Measurements from ENCODE around the gene HM13.
A peak's percentile ranks its signal among the peaks of the same experiment; 100 is the strongest.

HM13 gene

DNA sequence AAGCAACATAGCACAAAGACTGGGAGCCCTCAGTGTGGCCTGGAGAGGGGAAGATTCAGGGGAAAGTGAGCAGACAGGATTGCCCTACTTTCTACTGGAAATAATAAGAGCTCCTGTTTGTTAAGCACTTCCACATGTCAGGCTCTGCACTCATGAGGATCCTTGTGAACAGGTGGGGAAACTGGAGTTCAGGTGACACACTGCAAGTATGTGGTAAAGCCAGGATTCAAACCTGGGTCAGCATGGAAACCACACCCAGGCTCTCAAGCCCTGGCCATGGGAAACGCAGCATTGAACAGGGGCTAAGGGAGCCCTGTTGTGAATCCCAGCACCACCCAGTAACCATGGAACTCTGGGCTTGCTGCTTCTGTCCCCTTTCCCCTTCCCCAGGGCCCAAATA lies 48.0 kb downstream of the HM13 start:
- no peak overlapping the region for H3K23ac ChIP-seq (ENCODE audit: low read length)
- peak in 1 of 2 donors; percentile 63 for DNase-seq
- no peaks in the 10 kb centered on the region for H3K27me3 ChIP-seq (ENCODE audit: insufficient read depth, low read length)
- no CpG with 5 or more reads among the region's 1 CpG for WGBS (ENCODE audit: extremely low coverage, insufficient coverage, insufficient read length)
- H4K12ac ChIP-seq (ENCODE audit: low read depth, low read length), result no peak overlapping the region
- H2BK120ac ChIP-seq (ENCODE audit: insufficient read depth, low read length, poor library complexity), result peak overlapping the region; percentile 18
- peak overlapping the region; percentile 78 for H2BK12ac ChIP-seq (ENCODE audit: low read length)
- no peak overlapping the region for H3K18ac ChIP-seq (ENCODE audit: low read length)
- H3K14ac ChIP-seq (ENCODE audit: low read length), result peak overlapping the region; percentile 1
- H2AFZ ChIP-seq (ENCODE audit: insufficient read depth, low read length, poor library complexity), result no peak overlapping the region
- no peaks in the 10 kb centered on the region for H3K79me2 ChIP-seq (ENCODE audit: control insufficient read depth, insufficient read depth, low read length, poor library complexity)
- no peaks in the 10 kb centered on the region for H3K9me3 ChIP-seq (ENCODE audit: insufficient read depth, low read depth, low read length)
- H3K79me1 ChIP-seq (ENCODE audit: low read length), result peaks cover 32% of the 10 kb centered on the region
- H4K8ac ChIP-seq (ENCODE audit: low read depth, low read length), result peak overlapping the region; percentile 2
- peak overlapping the region; percentile 33 for H4K91ac ChIP-seq (ENCODE audit: low read depth, low read length)
- no peak overlapping the region for H3K4me2 ChIP-seq (ENCODE audit: low read length)
- no peak overlapping the region for H3K9ac ChIP-seq (ENCODE audit: low read length)
- H2AK5ac ChIP-seq (ENCODE audit: low read length), result peak overlapping the region; percentile 12
- H3K27ac ChIP-seq (ENCODE audit: low read depth, low read length), result peak overlapping the region; percentile 9
- peaks cover 27 to 34% of the 10 kb centered on the region in 2 experiments for H3K4me1 ChIP-seq (ENCODE audit: control insufficient read depth in 1 of 2, insufficient read depth in 2 of 2, low read length in 2 of 2)
- no peak overlapping the region for H3K4me3 ChIP-seq (ENCODE audit: low read depth, low read length)
- H2BK5ac ChIP-seq (ENCODE audit: low read depth, low read length, poor library complexity), result peak overlapping the region; percentile 28
- peaks cover 59 to 60% of the 10 kb centered on the region in 2 experiments for H3K36me3 ChIP-seq (ENCODE audit: control insufficient read depth in 1 of 2, insufficient read depth in 2 of 2, low read length in 2 of 2)
- H3K4ac ChIP-seq (ENCODE audit: low read depth, low read length), result no peak overlapping the region

- H3K4me3 ChIP-seq (ENCODE audit: low read depth, low read length), result no peak overlapping the region
These were observed 50.0 kb downstream of the HM13 start for GRCh38 chr20:31564284-31564683.

DNA sequence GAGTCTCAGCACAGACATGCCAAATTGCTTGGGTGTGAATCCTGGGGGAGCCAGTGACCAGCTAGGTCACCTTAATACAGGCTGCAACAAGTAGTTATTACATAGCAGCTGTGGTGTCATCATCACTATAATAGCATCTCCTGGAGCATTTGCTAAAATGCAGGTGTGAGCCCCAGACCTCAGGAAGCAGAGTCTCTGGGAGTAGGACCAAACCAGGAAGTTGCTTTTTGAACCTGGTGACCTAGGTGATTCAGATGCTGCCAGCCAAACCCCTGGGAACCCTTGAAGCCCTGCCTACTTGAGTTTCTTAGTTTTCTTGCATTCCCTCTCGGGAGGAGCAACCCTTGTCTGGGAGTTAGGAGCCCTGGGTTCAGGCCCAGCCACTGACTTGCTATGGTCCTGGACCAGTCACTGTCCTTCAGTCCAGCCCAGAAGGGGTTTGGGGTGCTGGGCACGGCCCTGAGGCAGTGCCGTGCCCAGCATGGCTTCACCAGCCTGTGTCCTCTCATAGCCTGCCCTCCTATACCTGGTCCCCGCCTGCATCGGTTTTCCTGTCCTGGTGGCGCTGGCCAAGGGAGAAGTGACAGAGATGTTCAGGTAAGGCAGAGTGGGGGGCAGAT lies 51.6 kb downstream of the HM13 start:
- H3K27me3 ChIP-seq (ENCODE audit: insufficient read depth, low read length), result no peaks in the 10 kb centered on the region

More at GRCh38 chr20:31564284-31564683, 50.0 kb downstream of the HM13 start:
- Histone ChIP-seq H3K18ac (ENCODE audit: low read length) (no peak overlapping the region), H3K9me3 (ENCODE audit: insufficient read depth, low read depth, low read length) (no peaks in the 10 kb centered on the region), H2BK12ac (ENCODE audit: low read length) (peak overlapping the region; percentile 19), H3K9ac (ENCODE audit: low read length) (no peak overlapping the region), H3K23ac (ENCODE audit: low read length) (no peak overlapping the region), H3K27ac (ENCODE audit: low read depth, low read length) (no peak overlapping the region), H4K91ac (ENCODE audit: low read depth, low read length) (no peak overlapping the region), H3K27me3 (ENCODE audit: insufficient read depth, low read length) (no peaks in the 10 kb centered on the region), H3K14ac (ENCODE audit: low read length) (no peak overlapping the region), H3K4me2 (ENCODE audit: low read length) (no peak overlapping the region), H4K8ac (ENCODE audit: low read depth, low read length) (no peak overlapping the region), H2AFZ (ENCODE audit: insufficient read depth, low read length, poor library complexity) (no peak overlapping the region), H4K12ac (ENCODE audit: low read depth, low read length) (no peak overlapping the region), H3K79me2 (ENCODE audit: control insufficient read depth, insufficient read depth, low read length, poor library complexity) (peaks cover 3% of the 10 kb centered on the region), H2BK5ac (ENCODE audit: low read depth, low read length, poor library complexity) (no peak overlapping the region), H3K79me1 (ENCODE audit: low read length) (peaks cover 36% of the 10 kb centered on the region), H3K4me1 (ENCODE audit: control insufficient read depth in 1 of 2, insufficient read depth in 2 of 2, low read length in 2 of 2) (peaks cover 25 to 36% of the 10 kb centered on the region in 2 experiments), H3K36me3 (ENCODE audit: control insufficient read depth in 1 of 2, insufficient read depth in 2 of 2, low read length in 2 of 2) (peaks cover 58 to 65% of the 10 kb centered on the region in 2 experiments), H2BK120ac (ENCODE audit: insufficient read depth, low read length, poor library complexity) (no peak overlapping the region), H3K4ac (ENCODE audit: low read depth, low read length) (no peak overlapping the region), H2AK5ac (ENCODE audit: low read length) (no peak overlapping the region)
- no peak for DNase-seq
- WGBS (ENCODE audit: extremely low coverage, insufficient coverage, insufficient read length), result no CpG with 5 or more reads among the region's 6 CpGs

DNA sequence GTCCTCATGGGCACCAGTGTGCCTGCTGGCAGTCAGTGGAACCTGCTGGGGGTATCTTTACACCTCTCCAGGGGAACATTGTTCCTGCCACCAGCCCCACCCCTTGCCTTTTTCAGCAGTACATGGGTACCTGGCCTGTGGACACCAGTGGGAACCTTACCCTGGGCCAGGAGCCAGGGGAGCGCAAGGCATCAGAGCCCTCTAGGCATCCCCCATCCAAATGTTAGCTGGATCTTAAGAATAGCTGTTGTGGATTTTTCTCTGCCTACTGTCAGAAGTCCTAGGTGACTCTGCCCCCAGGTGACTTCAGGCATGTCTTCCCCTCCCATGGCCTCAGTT lies 52.0 kb downstream of the HM13 start:
- Histone ChIP-seq H3K36me3 (ENCODE audit: control insufficient read depth in 1 of 2, insufficient read depth in 2 of 2, low read length in 2 of 2) (peaks cover 67 to 79% of the 10 kb centered on the region in 2 experiments), H2AK5ac (ENCODE audit: low read length) (peak overlapping the region; percentile 11), H3K27me3 (ENCODE audit: insufficient read depth, low read length) (no peaks in the 10 kb centered on the region), H3K79me1 (ENCODE audit: low read length) (peaks cover 44% of the 10 kb centered on the region), H4K12ac (ENCODE audit: low read depth, low read length) (no peak overlapping the region), H3K18ac (ENCODE audit: low read length) (no peak overlapping the region), H3K14ac (ENCODE audit: low read length) (peak overlapping the region; percentile 8), H2BK120ac (ENCODE audit: insufficient read depth, low read length, poor library complexity) (peak overlapping the region; percentile 3), H3K27ac (ENCODE audit: low read depth, low read length) (no peak overlapping the region), H3K4me2 (ENCODE audit: low read length) (no peak overlapping the region), H2AFZ (ENCODE audit: insufficient read depth, low read length, poor library complexity) (no peak overlapping the region), H3K4me3 (ENCODE audit: low read depth, low read length) (no peak overlapping the region), H4K8ac (ENCODE audit: low read depth, low read length) (no peak overlapping the region), H3K79me2 (ENCODE audit: control insufficient read depth, insufficient read depth, low read length, poor library complexity) (peaks cover 14% of the 10 kb centered on the region), H3K9me3 (ENCODE audit: insufficient read depth, low read depth, low read length) (no peaks in the 10 kb centered on the region), H2BK12ac (ENCODE audit: low read length) (peak overlapping the region; percentile 20), H3K23ac (ENCODE audit: low read length) (no peak overlapping the region), H3K4me1 (ENCODE audit: control insufficient read depth in 1 of 2, insufficient read depth in 2 of 2, low read length in 2 of 2) (peaks cover 23 to 37% of the 10 kb centered on the region in 2 experiments), H2BK5ac (ENCODE audit: low read depth, low read length, poor library complexity) (peak overlapping the region; percentile 7), H3K9ac (ENCODE audit: low read length) (no peak overlapping the region), H4K91ac (ENCODE audit: low read depth, low read length) (peak overlapping the region; percentile 52), H3K4ac (ENCODE audit: low read depth, low read length) (no peak overlapping the region)
- peak in 1 of 2 donors; percentile 42 for DNase-seq
- no CpG with 5 or more reads among the region's 1 CpG for WGBS (ENCODE audit: extremely low coverage, insufficient coverage, insufficient read length)

More for the DNA sequence above, 51.6 kb downstream of the HM13 start:
- Histone ChIP-seq H3K9ac (ENCODE audit: low read length) (no peak overlapping the region), H3K79me2 (ENCODE audit: control insufficient read depth, insufficient read depth, low read length, poor library complexity) (peaks cover 11% of the 10 kb centered on the region), H3K18ac (ENCODE audit: low read length) (no peak overlapping the region), H3K23ac (ENCODE audit: low read length) (no peak overlapping the region), H3K79me1 (ENCODE audit: low read length) (peaks cover 39% of the 10 kb centered on the region), H3K4me3 (ENCODE audit: low read depth, low read length) (no peak overlapping the region), H4K12ac (ENCODE audit: low read depth, low read length) (no peak overlapping the region), H3K4me2 (ENCODE audit: low read length) (no peak overlapping the region), H3K4ac (ENCODE audit: low read depth, low read length) (no peak overlapping the region), H3K14ac (ENCODE audit: low read length) (peak overlapping the region; percentile 8), H3K36me3 (ENCODE audit: control insufficient read depth in 1 of 2, insufficient read depth in 2 of 2, low read length in 2 of 2) (peaks cover 66 to 76% of the 10 kb centered on the region in 2 experiments), H4K91ac (ENCODE audit: low read depth, low read length) (peak overlapping the region; percentile 42), H3K4me1 (ENCODE audit: control insufficient read depth in 1 of 2, insufficient read depth in 2 of 2, low read length in 2 of 2) (peaks cover 21 to 33% of the 10 kb centered on the region in 2 experiments), H3K9me3 (ENCODE audit: insufficient read depth, low read depth, low read length) (no peaks in the 10 kb centered on the region), H2BK12ac (ENCODE audit: low read length) (peak overlapping the region; percentile 20), H2BK120ac (ENCODE audit: insufficient read depth, low read length, poor library complexity) (peak overlapping the region; percentile 3), H2AK5ac (ENCODE audit: low read length) (peak overlapping the region; percentile 8), H2AFZ (ENCODE audit: insufficient read depth, low read length, poor library complexity) (no peak overlapping the region), H2BK5ac (ENCODE audit: low read depth, low read length, poor library complexity) (peak overlapping the region; percentile 7), H4K8ac (ENCODE audit: low read depth, low read length) (no peak overlapping the region), H3K27ac (ENCODE audit: low read depth, low read length) (no peak overlapping the region)
- WGBS (ENCODE audit: extremely low coverage, insufficient coverage, insufficient read length), result no CpG with 5 or more reads among the region's 6 CpGs
- DNase-seq, result no peak
